OCI-LY3 (cell line): ENCODE data around the gene UBL4A.
A peak's percentile ranks its signal among the peaks of the same experiment; 100 is the strongest.

ENCODE experiments used
- CTCF ChIP-seq: fragments of 200-600, 300-600 bp; sonication (generic); IDR thresholded peaks from 2 replicates; pipeline ENCODE4 v1.5.1; 2014; ENCODE audit warnings: antibody characterized with exemption, low read length, low read depth
- EZH2phosphoT487 ChIP-seq: fragments of 200-600 bp; shearing (Covaris generic); IDR thresholded peaks from 2 replicates; pipeline ENCODE4 v1.6.1; 2018; ENCODE audit warnings: antibody characterized with exemption, mixed run types, low read depth

GRCh38 chrX:154490414-154491083 lies 4.1 kb upstream of the UBL4A start, which contains the start of gene SLC10A3:
- TF ChIP-seq CTCF: peak; percentile 26; the same call in 1 of the 2 replicates
- no peak for TF ChIP-seq EZH2phosphoT487
